SU-DHL-6 (cell line): ENCODE measurements around the gene KCTD14.
A peak's percentile ranks its signal among the peaks of the same experiment; 100 is the strongest.

Experiments
- H2AFZ ChIP-seq: fragments of 200-600 bp; sonication (generic); 2 replicates; pipeline ENCODE4 v1.6.1; 2014; ENCODE audit warnings: low read depth, mild to moderate bottlenecking, moderate library complexity, mixed read lengths, antibody characterized with exemption, low read length; ENCODE audit not compliant: severe bottlenecking
- H3F3A ChIP-seq: fragments of 200-600 bp; shearing (Covaris generic); 2 replicates; pipeline ENCODE4 v1.6.0; 2016; ENCODE audit warnings: antibody characterized with exemption, mild to moderate bottlenecking; ENCODE audit not compliant: insufficient read depth
- H3K27ac ChIP-seq: fragments of 200-600 bp; sonication (generic); 2 replicates; pipeline ENCODE4 v1.5.1; 2016; ENCODE audit warnings: low read depth, mild to moderate bottlenecking, low read length, moderate library complexity, mixed read lengths
- H3K27me3 ChIP-seq: fragments of 200-600 bp; sonication (generic), shearing (Covaris generic); 2 replicates; pipeline ENCODE4 v1.6.0; 2014; ENCODE audit warnings: mild to moderate bottlenecking, low read length
- H3K36me3 ChIP-seq: fragments of 200-600 bp; sonication (generic); 2 replicates; pipeline ENCODE4 v1.6.1; 2014; ENCODE audit warnings: mild to moderate bottlenecking, low read length, mixed read lengths
- H3K4me2 ChIP-seq: fragments of 300-600, 200-600 bp; shearing (Covaris generic), sonication (generic); 2 replicates; pipeline ENCODE4 v1.6.0; 2014; ENCODE audit warnings: low read length, low read depth, mild to moderate bottlenecking; ENCODE audit not compliant: poor library complexity, severe bottlenecking
- H3K4me3 ChIP-seq: fragments of 200-600 bp; sonication (generic); 2 replicates; pipeline ENCODE4 v1.5.1; 2014; ENCODE audit warnings: antibody characterized with exemption, low read length, mild to moderate bottlenecking, mixed read lengths; ENCODE audit not compliant: insufficient read depth, poor library complexity, severe bottlenecking
- H3K79me2 ChIP-seq: fragments of 200-600 bp; sonication (generic); 2 replicates; pipeline ENCODE4 v1.6.1; 2014; ENCODE audit warnings: mild to moderate bottlenecking, low read length, moderate library complexity; ENCODE audit not compliant: insufficient read depth
- H3K9ac ChIP-seq: fragments of 200-600 bp; sonication (generic); 2 replicates; pipeline ENCODE4 v1.7.0; 2014; ENCODE audit warnings: mild to moderate bottlenecking, low read length
- H3K9me2 ChIP-seq: fragments of 200-600 bp; sonication (generic); replicated peaks from 2 replicates; pipeline ENCODE4 v1.6.1; 2014; ENCODE audit warnings: low read length; ENCODE audit not compliant: insufficient read depth
- H3K9me3 ChIP-seq: fragments of 200-600 bp; sonication (generic); 2 replicates; pipeline ENCODE4 v1.6.1; 2014; ENCODE audit warnings: low read length, mixed read lengths; ENCODE audit not compliant: insufficient read depth
- H4K20me1 ChIP-seq: fragments of 200-600 bp; sonication (generic); 2 replicates; pipeline ENCODE4 v1.6.1; 2014; ENCODE audit warnings: low read depth, mild to moderate bottlenecking, antibody characterized with exemption, low read length, moderate library complexity, mixed read lengths
- CTCF ChIP-seq: fragments of 200-600 bp; sonication (generic); IDR thresholded peaks from one replicate; pipeline ENCODE4 v1.5.1; 2017; ENCODE audit warnings: antibody characterized with exemption, mild to moderate bottlenecking, low read length, moderate library complexity; ENCODE audit not compliant: insufficient read depth, poor library complexity, severe bottlenecking
- EZH2phosphoT487 ChIP-seq: fragments of 200-600 bp; sonication (generic), shearing (Covaris generic); conservative IDR thresholded peaks from 2 replicates; pipeline ENCODE4 v1.6.1; 2018; ENCODE audit warnings: mild to moderate bottlenecking, antibody characterized with exemption, low read length, moderate library complexity, mixed read lengths

The KCTD14 gene

GRCh38 chr11:78000193-78000592 is 22.9 kb downstream of the KCTD14 start:
- TF ChIP-seq EZH2phosphoT487 (no peak), CTCF (peak; percentile 56)
- H3K9me3 ChIP-seq, result no peaks in the 10 kb centered on the region
- no peaks in the 10 kb centered on the region for H3K9me2 ChIP-seq
- no peak overlapping the region for H3K27ac ChIP-seq
- H3K4me3 ChIP-seq, result no peak overlapping the region
- H2AFZ ChIP-seq, result peak overlapping the region; percentile 1
- no peaks in the 10 kb centered on the region for H4K20me1 ChIP-seq
- no peaks in the 10 kb centered on the region for H3K36me3 ChIP-seq
- H3K27me3 ChIP-seq, result no peaks in the 10 kb centered on the region
- no peak overlapping the region for H3K4me2 ChIP-seq
- H3F3A ChIP-seq, result no peaks in the 10 kb centered on the region
- H3K9ac ChIP-seq, result no peak overlapping the region
- no peaks in the 10 kb centered on the region; the same call in 1 of the 2 replicates for H3K79me2 ChIP-seq

DNA sequence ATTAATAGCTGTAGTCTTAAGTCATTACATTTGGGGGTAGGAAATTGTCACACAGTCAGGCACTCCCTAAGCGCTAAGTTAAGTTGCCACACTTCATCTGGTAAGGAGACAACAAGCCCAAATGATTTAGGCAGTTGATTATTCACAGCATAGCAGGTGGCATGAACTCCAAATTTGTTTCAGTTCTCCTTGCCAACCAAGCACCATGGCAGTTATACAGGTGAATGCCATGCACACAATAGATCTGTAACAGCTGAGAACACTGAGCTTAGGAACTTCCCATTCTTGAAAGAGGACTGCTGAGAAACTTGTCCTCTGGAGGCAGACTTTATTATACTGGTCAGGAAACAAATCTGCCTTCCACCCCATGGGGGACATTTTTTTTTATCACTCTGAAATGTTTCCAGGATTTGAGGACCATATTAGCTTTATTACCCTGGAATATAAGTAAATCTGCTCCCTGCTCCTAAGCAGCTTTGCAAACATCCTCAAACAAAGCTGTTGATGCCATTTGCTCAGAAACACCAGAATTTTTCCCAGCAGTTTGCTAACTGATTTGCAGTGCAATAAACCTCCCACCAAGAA is 23.5 kb downstream of the KCTD14 start:
- TF ChIP-seq EZH2phosphoT487, result no peak
- TF ChIP-seq CTCF, result no peak
- H3K9me2 ChIP-seq, result no peaks in the 10 kb centered on the region
- H2AFZ ChIP-seq, result peak overlapping the region; percentile 1
- H3K27ac ChIP-seq, result no peak overlapping the region
- no peak overlapping the region for H3K4me2 ChIP-seq
- H3F3A ChIP-seq, result no peaks in the 10 kb centered on the region
- H3K79me2 ChIP-seq, result no peaks in the 10 kb centered on the region; the same call in 1 of the 2 replicates
- no peak overlapping the region for H3K4me3 ChIP-seq
- no peaks in the 10 kb centered on the region for H4K20me1 ChIP-seq
- H3K9me3 ChIP-seq, result no peaks in the 10 kb centered on the region
- H3K36me3 ChIP-seq, result no peaks in the 10 kb centered on the region
- no peak overlapping the region for H3K9ac ChIP-seq
- no peaks in the 10 kb centered on the region for H3K27me3 ChIP-seq

- Histone ChIP-seq H2AFZ (peak within 1 kb of the TSS; percentile 77), H3K27me3 (no peaks in the 10 kb centered on the region), H3K9me3 (no peaks in the 10 kb centered on the region)
These were observed 28.4 kb downstream of the KCTD14 start, which contains the start of gene INTS4 for GRCh38 chr11:77994434-77995362. Gene INTS4 (minus strand): TSS chr11:77994668. CDS start chr11:77994643, 25 bp downstream.

More at GRCh38 chr11:77994434-77995362, 28.4 kb downstream of the KCTD14 start, which contains the start of gene INTS4:
- peak within 1 kb of the TSS; percentile 70 for H3K4me3 ChIP-seq
- no peaks in the 10 kb centered on the region for H4K20me1 ChIP-seq
- peaks cover 25% of the 10 kb centered on the region for H3K79me2 ChIP-seq
- TF ChIP-seq EZH2phosphoT487, result no peak
- no peak for TF ChIP-seq CTCF
- H3K9me2 ChIP-seq, result no peaks in the 10 kb centered on the region
- peak within 1 kb of the TSS; percentile 67 for H3K27ac ChIP-seq
- peak within 1 kb of the TSS; percentile 64 for H3K9ac ChIP-seq
- peak within 1 kb of the TSS; percentile 84 for H3K4me2 ChIP-seq
- H3F3A ChIP-seq, result peaks cover 8% of the 10 kb centered on the region; the same call in 1 of the 2 replicates
- no peaks in the 10 kb centered on the region for H3K36me3 ChIP-seq
